NCI-H2227 (cell line): ENCODE measurements around the gene EFNA5.
"Not testable (repeated sequence)": the region's sequence is repeated elsewhere in the genome, so short reads cannot be mapped to it uniquely, and the experiment has no call there.

ENCODE experiments used
- DNase-seq: peaks from one replicate; lab custom pipeline; 2025; ENCODE audit not compliant: unreplicated experiment; lab: John Stamatoyannopoulos, UW

EFNA5 gene

GRCh38 chr5:107437154-107437553, 233.6 kb downstream of the EFNA5 start:
- DNase-seq: no peak

- DNase-seq: no peak
These were observed 234.5 kb downstream of the EFNA5 start for GRCh38 chr5:107436201-107436600.

GRCh38 chr5:107435061-107435460, 235.7 kb downstream of the EFNA5 start:
- DNase-seq: no peak

- not testable (repeated sequence) for DNase-seq
These were observed 237.1 kb downstream of the EFNA5 start for GRCh38 chr5:107433646-107434045.

GRCh38 chr5:107431998-107432397, 238.7 kb downstream of the EFNA5 start:
- no peak for DNase-seq

GRCh38 chr5:107431536-107431935, 239.2 kb downstream of the EFNA5 start:
- no peak for DNase-seq

- peak; percentile 6 for DNase-seq
These were observed 240.6 kb downstream of the EFNA5 start for GRCh38 chr5:107430071-107430625.

GRCh38 chr5:107428303-107428813, 242.4 kb downstream of the EFNA5 start:
- DNase-seq: no peak

- no peak for DNase-seq
These were observed 243.9 kb downstream of the EFNA5 start for GRCh38 chr5:107426872-107427271.

GRCh38 chr5:107426209-107426608, 244.5 kb downstream of the EFNA5 start:
- DNase-seq: no peak

- DNase-seq: no peak
These were observed 245.2 kb downstream of the EFNA5 start for GRCh38 chr5:107425541-107426031.

DNA sequence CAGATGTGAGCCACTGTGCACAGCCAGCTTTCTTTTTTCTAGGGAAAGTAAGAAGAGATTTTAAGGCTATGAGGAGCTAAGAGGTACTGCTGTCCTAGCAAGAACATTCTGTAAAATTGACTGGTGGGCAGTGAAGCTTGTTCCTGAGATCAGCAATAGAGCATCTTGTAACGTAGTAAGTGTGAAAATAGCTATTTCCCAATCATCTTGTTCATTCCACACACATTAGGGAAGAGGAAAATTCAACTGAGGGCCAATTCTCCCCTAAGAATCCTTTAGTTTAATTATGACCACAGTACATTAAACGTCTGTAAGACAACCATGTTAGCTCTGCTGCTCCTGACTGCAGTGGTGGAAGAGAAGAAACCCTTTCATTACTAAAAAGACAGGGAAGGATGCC, 246.2 kb downstream of the EFNA5 start:
- DNase-seq: no peak

- no peak for DNase-seq
These were observed 248.2 kb downstream of the EFNA5 start for GRCh38 chr5:107422494-107422893.

DNA sequence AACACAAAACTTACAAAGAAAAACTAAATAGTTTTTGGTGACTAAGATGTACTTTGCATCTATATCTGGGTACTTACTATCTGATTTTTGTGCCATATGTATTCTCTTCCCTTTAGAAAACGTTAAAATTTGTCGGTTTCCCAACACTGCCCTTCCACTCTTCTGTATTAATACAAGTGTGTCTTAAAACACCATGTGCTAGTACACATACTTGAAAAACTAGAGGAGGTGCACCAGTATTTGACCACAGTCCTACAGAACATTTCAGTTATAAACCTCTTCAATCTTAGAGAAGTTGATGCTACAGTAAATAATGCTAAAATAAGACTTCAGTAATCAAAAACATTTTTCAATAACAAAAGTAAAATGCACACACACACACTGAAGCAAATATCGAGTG, 251.2 kb downstream of the EFNA5 start:
- no peak for DNase-seq

DNA sequence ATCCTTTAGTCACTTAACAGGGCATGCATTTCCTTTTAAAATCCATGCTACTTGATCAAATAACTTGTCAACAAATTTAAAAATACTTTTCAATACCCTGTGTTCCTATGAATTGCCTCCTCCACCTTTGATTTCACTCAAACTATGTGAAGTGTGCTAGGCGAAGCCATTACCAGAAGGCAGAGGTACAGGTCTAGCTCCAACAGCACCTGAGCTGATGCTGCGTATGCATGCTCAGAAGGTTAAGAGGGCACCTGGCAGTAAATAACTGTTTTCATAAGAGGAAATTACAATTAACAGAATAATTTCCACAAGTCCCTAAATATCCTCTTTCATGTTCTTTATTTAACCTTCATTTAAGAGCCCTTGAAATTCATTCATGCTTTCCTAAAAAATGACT, 251.8 kb downstream of the EFNA5 start:
- DNase-seq: no peak

GRCh38 chr5:107418071-107418470, 252.7 kb downstream of the EFNA5 start:
- DNase-seq: no peak

DNA sequence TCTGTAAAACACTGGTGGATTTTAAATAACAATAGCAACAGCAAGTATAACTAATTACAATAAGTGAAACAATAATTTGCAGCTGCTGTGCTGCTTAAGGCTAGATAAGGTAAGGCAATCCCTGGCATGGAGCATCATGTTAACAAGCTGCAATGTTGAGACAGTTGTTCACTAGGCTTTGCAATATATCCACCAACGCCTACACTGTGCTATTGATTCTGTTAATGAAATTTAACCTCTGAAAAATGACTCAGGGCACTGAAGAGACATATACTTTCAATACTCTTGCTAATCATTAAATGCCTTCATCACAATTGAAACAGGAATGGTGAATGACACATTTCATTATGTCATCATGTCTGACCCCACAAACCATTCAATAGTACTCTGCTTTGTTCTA, 255.0 kb downstream of the EFNA5 start:
- DNase-seq: no peak

DNA sequence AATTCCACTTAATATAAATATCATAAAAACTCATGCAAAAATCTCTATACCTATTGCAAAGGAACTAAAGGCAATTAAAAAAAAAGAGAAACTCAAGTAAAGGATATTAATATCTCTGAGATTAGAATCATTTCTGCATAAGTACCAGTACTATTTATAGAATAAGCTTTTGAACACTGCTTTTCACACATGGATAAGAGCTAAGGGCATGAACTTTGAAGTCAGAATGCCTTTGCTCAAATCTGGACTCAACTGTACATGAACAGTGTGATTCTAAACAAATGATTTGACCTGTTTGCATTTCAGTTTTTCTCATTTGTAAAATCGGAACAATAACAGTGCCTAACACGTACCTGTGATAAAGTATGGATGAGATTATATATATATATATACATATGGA, 255.9 kb downstream of the EFNA5 start:
- DNase-seq: no peak

GRCh38 chr5:107413754-107414153, 257.0 kb downstream of the EFNA5 start:
- no peak for DNase-seq

DNA sequence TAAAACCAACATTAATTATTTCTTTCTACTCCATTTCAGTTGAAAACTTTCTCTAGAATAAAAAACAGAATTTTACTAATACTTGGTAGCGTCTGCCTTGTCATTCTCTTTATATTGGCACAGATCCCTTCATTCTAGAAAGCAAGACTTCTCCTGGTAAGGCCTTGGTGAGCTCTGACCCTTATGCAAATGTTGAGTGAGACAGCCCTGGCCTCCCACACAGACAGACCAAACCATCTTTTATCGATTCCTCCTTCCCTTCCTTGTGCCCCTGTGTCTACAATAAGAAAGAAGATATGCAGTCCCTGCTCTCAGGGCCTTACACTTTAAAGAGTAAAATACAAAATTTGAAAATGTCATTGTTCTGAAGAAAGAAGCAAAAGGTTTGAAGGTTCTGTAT, 262.2 kb downstream of the EFNA5 start:
- no peak for DNase-seq

DNA sequence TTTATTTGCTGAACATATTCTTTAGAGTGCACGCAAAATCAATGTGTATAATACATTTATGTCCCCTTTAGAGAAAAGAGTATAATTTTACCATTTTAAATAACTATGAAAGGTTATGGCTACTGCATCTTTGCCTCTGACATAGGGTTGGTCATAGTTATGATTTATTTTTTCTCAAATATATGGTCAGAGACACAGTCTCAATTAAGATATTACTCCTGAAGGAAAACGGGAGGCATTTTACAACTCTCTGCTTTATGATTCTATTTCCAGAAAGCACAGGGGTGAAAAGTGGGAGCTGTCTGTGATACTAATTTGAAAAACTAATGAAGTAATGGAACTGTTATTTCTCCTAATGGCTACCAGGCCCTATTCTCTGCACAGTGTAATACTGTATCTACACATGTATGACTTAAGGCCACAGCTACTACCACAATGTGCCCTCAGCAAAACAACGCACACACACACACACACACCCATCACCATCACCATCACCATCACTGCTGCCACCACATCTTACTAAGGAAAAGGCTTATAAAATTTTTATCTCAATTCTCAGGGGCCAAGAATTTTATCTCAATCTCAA, 262.9 kb downstream of the EFNA5 start:
- no peak for DNase-seq

GRCh38 chr5:107404595-107405374, 266.0 kb downstream of the EFNA5 start:
- DNase-seq: no peak
